GM12878 (cell line): ENCODE results near the gene DHRS12.

Experiments
- FOS ChIP-seq: IDR thresholded peaks from 3 replicates; pipeline ENCODE4 v1.6.1; 2011; ENCODE audit warnings: borderline replicate concordance; ENCODE audit not compliant: insufficient read length; ENCODE audit errors: extremely low read depth
- GABPA ChIP-seq: IDR thresholded peaks from 2 replicates; pipeline ENCODE4 v1.6.1; 2014; ENCODE audit warnings: antibody characterized with exemption, low read depth, mild to moderate bottlenecking, inconsistent platforms
- MXI1 ChIP-seq: fragments of 150-350 bp; IDR thresholded peaks from 2 replicates; pipeline ENCODE4 v1.6.1; 2011; ENCODE audit warnings: low read depth, mild to moderate bottlenecking, inconsistent platforms, low read length, improper control_type of control experiment
- NFXL1 ChIP-seq: fragments of 450-650 bp; IDR thresholded peaks from 2 replicates; pipeline ENCODE4 v1.6.1; 2017; ENCODE audit warnings: antibody characterized with exemption, mild to moderate bottlenecking, borderline replicate concordance
- POLR2A ChIP-seq: IDR thresholded peaks from 2 replicates; pipeline ENCODE4 v1.6.1; 2011; ENCODE audit warnings: low read depth, mild to moderate bottlenecking, low read length
- RAD21 ChIP-seq: IDR thresholded peaks from 2 replicates; pipeline ENCODE4 v1.6.1; 2011; ENCODE audit warnings: mild to moderate bottlenecking, low read depth, low read length, moderate library complexity; ENCODE audit not compliant: insufficient read depth
- SMC3 ChIP-seq: IDR thresholded peaks from 2 replicates; pipeline ENCODE4 v1.6.1; 2011; ENCODE audit warnings: low read length, improper control_type of control experiment, borderline replicate concordance
- SUZ12 ChIP-seq: fragments of 200-600 bp; sonication (generic); IDR thresholded peaks from one replicate; pipeline ENCODE4 v1.6.1; 2018; ENCODE audit warnings: antibody characterized with exemption, mild to moderate bottlenecking; ENCODE audit not compliant: unreplicated experiment
- USF2 ChIP-seq: IDR thresholded peaks from 2 replicates; pipeline ENCODE4 v1.6.1; 2011; ENCODE audit warnings: low read depth, low read length, improper control_type of control experiment, borderline replicate concordance
- TF ChIP-seq, protein P1 (sequence below): IDR thresholded peaks from 2 replicates; pipeline ENCODE4 v1.6.1; 2012; ENCODE audit warnings: mild to moderate bottlenecking, low read depth, low read length

GRCh38 chr13:51764184-51765141, 39.5 kb downstream of the DHRS12 start:
- no peak for TF ChIP-seq RAD21
- TF ChIP-seq GABPA, result no peak
- TF ChIP-seq USF2, result no peak
- TF ChIP-seq SMC3, result 0 out of 2 replicates have a peak, but pooled peaks have one; percentile 7
- no peak for TF ChIP-seq SUZ12
- peak; percentile 81 for TF ChIP-seq POLR2A
- TF ChIP-seq, protein P1, sequence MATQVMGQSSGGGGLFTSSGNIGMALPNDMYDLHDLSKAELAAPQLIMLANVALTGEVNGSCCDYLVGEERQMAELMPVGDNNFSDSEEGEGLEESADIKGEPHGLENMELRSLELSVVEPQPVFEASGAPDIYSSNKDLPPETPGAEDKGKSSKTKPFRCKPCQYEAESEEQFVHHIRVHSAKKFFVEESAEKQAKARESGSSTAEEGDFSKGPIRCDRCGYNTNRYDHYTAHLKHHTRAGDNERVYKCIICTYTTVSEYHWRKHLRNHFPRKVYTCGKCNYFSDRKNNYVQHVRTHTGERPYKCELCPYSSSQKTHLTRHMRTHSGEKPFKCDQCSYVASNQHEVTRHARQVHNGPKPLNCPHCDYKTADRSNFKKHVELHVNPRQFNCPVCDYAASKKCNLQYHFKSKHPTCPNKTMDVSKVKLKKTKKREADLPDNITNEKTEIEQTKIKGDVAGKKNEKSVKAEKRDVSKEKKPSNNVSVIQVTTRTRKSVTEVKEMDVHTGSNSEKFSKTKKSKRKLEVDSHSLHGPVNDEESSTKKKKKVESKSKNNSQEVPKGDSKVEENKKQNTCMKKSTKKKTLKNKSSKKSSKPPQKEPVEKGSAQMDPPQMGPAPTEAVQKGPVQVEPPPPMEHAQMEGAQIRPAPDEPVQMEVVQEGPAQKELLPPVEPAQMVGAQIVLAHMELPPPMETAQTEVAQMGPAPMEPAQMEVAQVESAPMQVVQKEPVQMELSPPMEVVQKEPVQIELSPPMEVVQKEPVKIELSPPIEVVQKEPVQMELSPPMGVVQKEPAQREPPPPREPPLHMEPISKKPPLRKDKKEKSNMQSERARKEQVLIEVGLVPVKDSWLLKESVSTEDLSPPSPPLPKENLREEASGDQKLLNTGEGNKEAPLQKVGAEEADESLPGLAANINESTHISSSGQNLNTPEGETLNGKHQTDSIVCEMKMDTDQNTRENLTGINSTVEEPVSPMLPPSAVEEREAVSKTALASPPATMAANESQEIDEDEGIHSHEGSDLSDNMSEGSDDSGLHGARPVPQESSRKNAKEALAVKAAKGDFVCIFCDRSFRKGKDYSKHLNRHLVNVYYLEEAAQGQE, result no peak
- no peak for TF ChIP-seq NFXL1
- no peak for TF ChIP-seq MXI1
- TF ChIP-seq FOS, result no peak
